ENCODE data around the gene NOVA2. TPM values are rescaled to one million over a fixed set of nuclear protein-coding genes. Genes with fewer than 3 reads are reported as not detected.

Gene NOVA2
- total RNA-seq, 4 donors from 2014 or later, result 0.68 to 9.2 (median 1.9) TPM

GRCh38 chr19:45999653-46000121 is 26.0 kb upstream of the NOVA2 start:
- no peak for TF ChIP-seq CTCF (IDR thresholded peaks at IDR 0.05; ENCODE audit: low read depth)

GRCh38 chr19:45998834-45999233 is 25.2 kb upstream of the NOVA2 start:
- TF ChIP-seq CTCF (IDR thresholded peaks at IDR 0.05; ENCODE audit: low read depth), result no peak

GRCh38 chr19:45996933-45997332 is 23.3 kb upstream of the NOVA2 start:
- TF ChIP-seq CTCF (IDR thresholded peaks at IDR 0.05; ENCODE audit: low read depth), result no peak

- TF ChIP-seq CTCF (IDR thresholded peaks at IDR 0.05; ENCODE audit: low read depth), result no peak
Observed at GRCh38 chr19:45995715-45996385, 22.2 kb upstream of the NOVA2 start.

GRCh38 chr19:45994998-45995714 is 21.5 kb upstream of the NOVA2 start, which contains the start of gene CCDC61:
Gene CCDC61 (plus strand): TSS chr19:45995467. CDS start chr19:46003019, 7,552 bp downstream.
- TF ChIP-seq CTCF (IDR thresholded peaks at IDR 0.05; ENCODE audit: low read depth), result no peak

- TF ChIP-seq CTCF (IDR thresholded peaks at IDR 0.05; ENCODE audit: low read depth), result no peak
Observed at GRCh38 chr19:45994456-45994997, 20.9 kb upstream of the NOVA2 start.

- TF ChIP-seq CTCF (IDR thresholded peaks at IDR 0.05; ENCODE audit: low read depth), result no peak
Observed at GRCh38 chr19:45990113-45990728, 16.6 kb upstream of the NOVA2 start.
